Measurements from ENCODE around the gene LIPE.

DNA sequence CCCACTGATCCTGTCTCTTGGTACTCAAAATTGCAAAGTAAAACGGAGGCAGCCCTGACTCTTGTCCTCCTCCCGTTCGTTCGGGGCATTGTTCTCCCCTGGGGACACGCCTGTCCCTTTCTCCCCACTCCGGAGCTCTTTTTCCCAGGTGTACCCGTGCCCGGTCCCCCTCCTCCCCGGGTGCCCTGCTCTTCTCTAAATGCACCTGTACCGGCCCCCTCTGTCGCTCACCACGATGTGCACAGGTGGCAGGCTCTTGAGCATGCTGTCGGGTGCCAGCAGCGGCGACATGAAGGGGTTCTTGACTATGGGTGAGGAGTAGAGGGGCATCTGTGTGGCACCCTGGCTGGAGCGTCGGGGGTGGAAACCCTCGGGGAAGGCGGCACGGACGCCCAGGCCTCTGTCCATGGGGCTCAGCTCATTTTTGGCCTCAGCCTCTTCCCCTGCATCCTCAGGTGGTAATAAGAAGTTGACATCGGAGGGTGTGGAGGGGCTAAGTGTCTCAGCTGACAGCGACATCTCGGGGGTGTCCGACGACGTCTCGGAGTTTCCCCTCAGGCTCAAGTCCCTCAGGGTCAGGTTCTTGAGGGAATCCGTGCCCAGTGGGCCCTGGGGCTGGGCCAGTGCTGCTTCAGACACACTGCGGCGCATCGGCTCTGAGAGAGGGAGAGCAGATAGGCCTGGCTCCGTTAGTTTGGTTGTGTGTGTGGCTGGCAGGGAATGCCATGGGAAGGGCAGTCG, 24.6 kb downstream of the LIPE start:
- TF ChIP-seq POLR2AphosphoS5 (IDR thresholded peaks at IDR 0.05; ENCODE audit: low read depth, low read length) (no peak), POLR2A (IDR thresholded peaks at IDR 0.05; ENCODE audit: low read depth, low read length) (no peak), TAF1 (IDR thresholded peaks at IDR 0.05; ENCODE audit: low read depth, low read length) (no peak), SPI1 (IDR thresholded peaks at IDR 0.05; ENCODE audit: low read depth, low read length) (no peak)

Data from GM12891 (cell line).